ENCODE data around the gene BSCL2. TPM values are rescaled to one million over a fixed set of nuclear protein-coding genes. Genes with fewer than 3 reads are reported as not detected.

The BSCL2 gene
- total and polyA plus RNA-seq, 2 donors (not counting 1 experiment from before 2014, with no cell fraction given), result 38.5 to 56.3 TPM

GRCh38 chr11:62665075-62665598 is 42.1 kb downstream of the BSCL2 start, which contains the start of the genes C11orf98 and CSKMT:
Gene C11orf98, minus strand, starts transcription at chr11:62665210. Its CDS starts 41 bp downstream, at chr11:62665169.
Gene CSKMT, plus strand, starts transcription at chr11:62665312. Its CDS starts 568 bp downstream, at chr11:62665880.
- DNase-seq (peak; percentile 95), ATAC-seq (ENCODE audit: low read depth) (peak; percentile 90)
- H3K9me3 Mint-ChIP-seq (ENCODE audit: insufficient read depth), result no peaks in the 10 kb centered on the region
- H4K20me1 ChIP-seq (ENCODE audit: control insufficient read depth, insufficient read depth, low read length, poor library complexity, severe bottlenecking), result peaks cover 9% of the 10 kb centered on the region
- H3K79me2 ChIP-seq (ENCODE audit: control insufficient read depth, insufficient read depth, low read length), result peaks cover 50% of the 10 kb centered on the region
- H3K27ac Mint-ChIP-seq, result peak within 1 kb of the TSS; percentile 93
- H3K9me3 ChIP-seq (ENCODE audit: control extremely low read depth in 1 of 3, control insufficient read depth in 2 of 3, insufficient read depth in 1 of 3, low read length in 2 of 3), result no peaks in the 10 kb centered on the region
- peaks cover 45% of the 10 kb centered on the region for H3K4me1 Mint-ChIP-seq
- H3K4me1 ChIP-seq (ENCODE audit: control insufficient read depth in 2 of 2, insufficient read depth in 2 of 2, low read length in 2 of 2), result peaks cover 17 to 35% of the 10 kb centered on the region in 2 donors
- H3K4me2 ChIP-seq (replicated peaks; ENCODE audit: low read depth, low read length, poor library complexity, severe bottlenecking), result peak within 1 kb of the TSS; percentile 78
- TF ChIP-seq EZH2 (IDR thresholded peaks at IDR 0.05; ENCODE audit: borderline replicate concordance, insufficient read depth, low read depth, low read length, poor library complexity, severe bottlenecking), result no peak
- TF ChIP-seq CTCF (IDR thresholded peaks at IDR 0.05), result no peak
- ChIA-PET CTCF (interaction anchor here (0.6 to 2.0 kb wide), 17 partner anchors 10 to 241 kb away, joined by 3 to 17 read pairs (median 4); partner anchors contain the start of genes B3GAT3, INTS5 and TUT1), POLR2A (interaction anchor here (0.6 to 3.6 kb wide), 29 partner anchors 8 to 1543 kb away, joined by 3 to 62 read pairs (median 6); partner anchors contain the start of genes B3GAT3, BSCL2, EEF1G and GANAB)
- H2AFZ ChIP-seq (ENCODE audit: insufficient read depth, low read depth, low read length, poor library complexity, severe bottlenecking), result peak within 1 kb of the TSS; percentile 96
- intact Hi-C loops (cut with micrococcal nuclease), result loop anchor here (1.0 to 2.0 kb wide), 7 partner anchors 12 to 74 kb away; partner anchors contain the start of genes EML3, GANAB, INTS5 and TUT1
- peak within 1 kb of the TSS; percentile 97 for H3K4me3 Mint-ChIP-seq
- H3K4me3 ChIP-seq (ENCODE audit: control extremely low read depth in 1 of 5, extremely low read depth in 1 of 5, insufficient read depth in 1 of 5, low read depth in 2 of 5, low read length in 4 of 5), result peak within 1 kb of the TSS; percentile 79 to 98 (median 91)
- H3K36me3 ChIP-seq (replicated peaks in 1 of 2; ENCODE audit: control extremely low read depth in 1 of 2, control insufficient read depth in 1 of 2, extremely low read depth in 1 of 2, insufficient read depth in 2 of 2, low read length in 1 of 2), result peaks cover 5 to 19% of the 10 kb centered on the region in 2 experiments
- H3K27me3 Mint-ChIP-seq, result no peaks in the 10 kb centered on the region
- H3K9ac ChIP-seq (ENCODE audit: low read length), result peak within 1 kb of the TSS; percentile 82
- under 1% methylated on average over 46 of the region's 47 CpGs for WGBS (ENCODE audit: insufficient coverage)
- peak within 1 kb of the TSS; percentile 73 to 81 for H3K27ac ChIP-seq (ENCODE audit: low read length in 2 of 2)
- no peaks in the 10 kb centered on the region for H3K27me3 ChIP-seq (replicated peaks in 1 of 4; ENCODE audit: control extremely low read depth in 1 of 4, control insufficient read depth in 3 of 4, insufficient read depth in 4 of 4, low read length in 3 of 4)
